ENCODE measurements around the gene TRPC3.
A peak's percentile ranks its signal among the peaks of the same experiment; 100 is the strongest.
"Not testable (repeated sequence)": the region's sequence is repeated elsewhere in the genome, so short reads cannot be mapped to it uniquely, and the experiment has no call there.

The TRPC3 gene

DNA sequence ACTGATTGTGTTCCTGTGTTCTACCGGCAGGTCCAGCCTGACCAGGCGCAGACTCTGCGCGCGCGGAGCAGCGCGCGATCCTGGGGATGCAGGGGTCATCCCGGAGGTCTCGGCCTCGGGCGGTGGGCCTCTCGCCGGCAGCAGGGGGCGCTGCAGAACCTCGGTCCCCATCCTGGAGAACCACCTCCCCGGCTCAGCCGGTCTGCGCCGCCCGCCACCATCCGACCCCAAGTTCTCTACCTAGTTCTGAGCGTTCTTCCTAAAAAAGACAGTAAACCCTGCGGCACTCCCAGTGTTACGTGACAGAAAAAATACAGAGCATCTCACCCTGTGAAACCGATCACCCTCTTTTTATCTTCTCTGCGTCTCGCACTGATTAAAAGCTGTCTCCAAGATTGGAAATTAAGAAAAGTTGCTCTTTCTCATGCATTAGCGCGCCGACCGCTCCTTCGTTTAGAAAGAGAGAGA, 1.6 kb downstream of the TRPC3 start:
- H3K4me1 ChIP-seq (ENCODE audit: control insufficient read depth, insufficient read depth, low read length): peaks cover 4% of the 10 kb centered on the region; the same call in 1 of the 2 replicates
- H3K27ac ChIP-seq (ENCODE audit: low read depth, low read length): no peak overlapping the region
- H3K9ac ChIP-seq (ENCODE audit: low read depth, low read length): 0 out of 2 replicates have a peak overlapping the region, but pooled peaks have one; percentile 32
- no peaks in the 10 kb centered on the region for H3K36me3 ChIP-seq (ENCODE audit: control insufficient read depth, insufficient read depth, low read length)
- no peaks in the 10 kb centered on the region for H3K9me3 ChIP-seq (ENCODE audit: control insufficient read depth, insufficient read depth, low read length)
- peaks cover 73% of the 10 kb centered on the region for H3K27me3 ChIP-seq (ENCODE audit: control insufficient read depth, insufficient read depth, low read length)
- H3K4me3 ChIP-seq (ENCODE audit: low read depth, low read length): peak overlapping the region; percentile 80

GRCh38 chr4:121946644-121947043, 5.2 kb downstream of the TRPC3 start:
- no peaks in the 10 kb centered on the region for H3K4me1 ChIP-seq (ENCODE audit: control insufficient read depth, insufficient read depth, low read length)
- no peaks in the 10 kb centered on the region for H3K36me3 ChIP-seq (ENCODE audit: control insufficient read depth, insufficient read depth, low read length)
- H3K27ac ChIP-seq (ENCODE audit: low read depth, low read length): no peak overlapping the region
- no peak overlapping the region for H3K9ac ChIP-seq (ENCODE audit: low read depth, low read length)
- H3K27me3 ChIP-seq (ENCODE audit: control insufficient read depth, insufficient read depth, low read length): peaks cover 44% of the 10 kb centered on the region
- H3K9me3 ChIP-seq (ENCODE audit: control insufficient read depth, insufficient read depth, low read length): no peaks in the 10 kb centered on the region
- no peak overlapping the region for H3K4me3 ChIP-seq (ENCODE audit: low read depth, low read length)

DNA sequence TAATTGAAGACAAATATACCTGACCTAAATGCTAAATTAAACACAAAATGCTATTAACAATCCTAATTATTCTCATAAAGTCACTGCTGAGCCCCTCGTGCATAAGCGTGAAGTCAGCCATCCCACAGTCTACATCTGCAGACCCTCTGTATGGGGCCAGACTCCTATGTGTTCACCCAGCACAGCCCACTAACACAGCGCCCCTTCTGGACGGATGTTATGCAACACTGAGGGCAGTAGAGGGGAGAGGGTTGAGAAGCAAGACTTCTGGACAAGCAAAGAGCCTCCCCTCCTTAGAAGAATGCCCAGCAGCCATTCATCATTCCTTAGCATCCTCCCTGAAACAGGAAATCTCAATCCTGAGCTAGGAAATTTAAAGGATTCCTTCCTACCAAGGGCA, 7.9 kb downstream of the TRPC3 start:
- no peak overlapping the region for H3K9ac ChIP-seq (ENCODE audit: low read depth, low read length)
- no peak overlapping the region for H3K27ac ChIP-seq (ENCODE audit: low read depth, low read length)
- no peaks in the 10 kb centered on the region for H3K9me3 ChIP-seq (ENCODE audit: control insufficient read depth, insufficient read depth, low read length)
- no peaks in the 10 kb centered on the region for H3K36me3 ChIP-seq (ENCODE audit: control insufficient read depth, insufficient read depth, low read length)
- peaks cover 17% of the 10 kb centered on the region for H3K27me3 ChIP-seq (ENCODE audit: control insufficient read depth, insufficient read depth, low read length)
- no peaks in the 10 kb centered on the region; the same call in 1 of the 2 replicates for H3K4me1 ChIP-seq (ENCODE audit: control insufficient read depth, insufficient read depth, low read length)
- H3K4me3 ChIP-seq (ENCODE audit: low read depth, low read length): no peak overlapping the region

GRCh38 chr4:121939690-121940089, 12.2 kb downstream of the TRPC3 start:
- Histone ChIP-seq H3K4me1 (ENCODE audit: control insufficient read depth, insufficient read depth, low read length) (no peaks in the 10 kb centered on the region; the same call in 1 of the 2 replicates), H3K9ac (ENCODE audit: low read depth, low read length) (no peak overlapping the region), H3K9me3 (ENCODE audit: control insufficient read depth, insufficient read depth, low read length) (no peaks in the 10 kb centered on the region), H3K27me3 (ENCODE audit: control insufficient read depth, insufficient read depth, low read length) (no peaks in the 10 kb centered on the region), H3K4me3 (ENCODE audit: low read depth, low read length) (no peak overlapping the region), H3K36me3 (ENCODE audit: control insufficient read depth, insufficient read depth, low read length) (no peaks in the 10 kb centered on the region), H3K27ac (ENCODE audit: low read depth, low read length) (no peak overlapping the region)

- H3K36me3 ChIP-seq (ENCODE audit: control insufficient read depth, insufficient read depth, low read length): no peaks in the 10 kb centered on the region
- no peaks in the 10 kb centered on the region for H3K27me3 ChIP-seq (ENCODE audit: control insufficient read depth, insufficient read depth, low read length)
- no peak overlapping the region for H3K9ac ChIP-seq (ENCODE audit: low read depth, low read length)
- no peaks in the 10 kb centered on the region for H3K9me3 ChIP-seq (ENCODE audit: control insufficient read depth, insufficient read depth, low read length)
- H3K27ac ChIP-seq (ENCODE audit: low read depth, low read length): no peak overlapping the region
- no peaks in the 10 kb centered on the region; the same call in 1 of the 2 replicates for H3K4me1 ChIP-seq (ENCODE audit: control insufficient read depth, insufficient read depth, low read length)
- H3K4me3 ChIP-seq (ENCODE audit: low read depth, low read length): no peak overlapping the region
Observed at GRCh38 chr4:121938282-121939092, 13.4 kb downstream of the TRPC3 start.

GRCh38 chr4:121936101-121936500, 15.8 kb downstream of the TRPC3 start:
- H3K4me1 ChIP-seq (ENCODE audit: control insufficient read depth, insufficient read depth, low read length): no peaks in the 10 kb centered on the region; the same call in 1 of the 2 replicates
- no peak overlapping the region for H3K4me3 ChIP-seq (ENCODE audit: low read depth, low read length)
- H3K27me3 ChIP-seq (ENCODE audit: control insufficient read depth, insufficient read depth, low read length): no peaks in the 10 kb centered on the region

GRCh38 chr4:121934635-121935034, 17.2 kb downstream of the TRPC3 start:
- no peaks in the 10 kb centered on the region; the same call in 1 of the 2 replicates for H3K4me1 ChIP-seq (ENCODE audit: control insufficient read depth, insufficient read depth, low read length)
- no peaks in the 10 kb centered on the region for H3K9me3 ChIP-seq (ENCODE audit: control insufficient read depth, insufficient read depth, low read length)
- no peaks in the 10 kb centered on the region for H3K36me3 ChIP-seq (ENCODE audit: control insufficient read depth, insufficient read depth, low read length)
- H3K9ac ChIP-seq (ENCODE audit: low read depth, low read length): no peak overlapping the region
- H3K4me3 ChIP-seq (ENCODE audit: low read depth, low read length): no peak overlapping the region
- no peak overlapping the region for H3K27ac ChIP-seq (ENCODE audit: low read depth, low read length)
- H3K27me3 ChIP-seq (ENCODE audit: control insufficient read depth, insufficient read depth, low read length): no peaks in the 10 kb centered on the region

More at GRCh38 chr4:121936101-121936500, 15.8 kb downstream of the TRPC3 start:
- no peaks in the 10 kb centered on the region for H3K36me3 ChIP-seq (ENCODE audit: control insufficient read depth, insufficient read depth, low read length)
- H3K27ac ChIP-seq (ENCODE audit: low read depth, low read length): no peak overlapping the region
- no peaks in the 10 kb centered on the region for H3K9me3 ChIP-seq (ENCODE audit: control insufficient read depth, insufficient read depth, low read length)
- no peak overlapping the region for H3K9ac ChIP-seq (ENCODE audit: low read depth, low read length)

GRCh38 chr4:121932212-121932974, 19.5 kb downstream of the TRPC3 start:
- H3K4me1 ChIP-seq (ENCODE audit: control insufficient read depth, insufficient read depth, low read length): no peaks in the 10 kb centered on the region
- no peaks in the 10 kb centered on the region for H3K36me3 ChIP-seq (ENCODE audit: control insufficient read depth, insufficient read depth, low read length)
- H3K9ac ChIP-seq (ENCODE audit: low read depth, low read length): no peak overlapping the region

DNA sequence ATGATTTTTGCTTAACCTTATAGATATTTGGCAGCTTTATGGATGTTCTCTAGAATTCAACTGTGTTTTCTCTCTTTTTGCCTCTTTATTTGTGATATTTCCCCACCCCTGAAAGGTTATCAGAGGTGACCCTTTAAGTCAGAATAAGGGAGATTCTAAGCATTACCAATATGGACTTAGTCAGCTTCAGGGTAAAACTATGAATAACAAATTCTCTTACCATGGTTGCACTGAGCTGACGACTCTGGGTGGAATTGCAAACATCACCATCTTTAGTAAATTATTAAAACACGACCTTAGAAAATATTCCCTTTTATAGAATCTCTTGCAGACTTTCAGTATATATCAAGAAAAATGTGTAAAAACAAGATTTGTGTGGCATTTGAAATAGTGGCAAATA, 21.6 kb downstream of the TRPC3 start:
- Histone ChIP-seq H3K27me3 (ENCODE audit: control insufficient read depth, insufficient read depth, low read length) (no peaks in the 10 kb centered on the region), H3K36me3 (ENCODE audit: control insufficient read depth, insufficient read depth, low read length) (no peaks in the 10 kb centered on the region), H3K9me3 (ENCODE audit: control insufficient read depth, insufficient read depth, low read length) (no peaks in the 10 kb centered on the region), H3K4me1 (ENCODE audit: control insufficient read depth, insufficient read depth, low read length) (no peaks in the 10 kb centered on the region), H3K9ac (ENCODE audit: low read depth, low read length) (no peak overlapping the region), H3K27ac (ENCODE audit: low read depth, low read length) (no peak overlapping the region), H3K4me3 (ENCODE audit: low read depth, low read length) (no peak overlapping the region)

More at GRCh38 chr4:121932212-121932974, 19.5 kb downstream of the TRPC3 start:
- Histone ChIP-seq H3K27me3 (ENCODE audit: control insufficient read depth, insufficient read depth, low read length) (no peaks in the 10 kb centered on the region), H3K27ac (ENCODE audit: low read depth, low read length) (no peak overlapping the region), H3K9me3 (ENCODE audit: control insufficient read depth, insufficient read depth, low read length) (no peaks in the 10 kb centered on the region), H3K4me3 (ENCODE audit: low read depth, low read length) (no peak overlapping the region)

DNA sequence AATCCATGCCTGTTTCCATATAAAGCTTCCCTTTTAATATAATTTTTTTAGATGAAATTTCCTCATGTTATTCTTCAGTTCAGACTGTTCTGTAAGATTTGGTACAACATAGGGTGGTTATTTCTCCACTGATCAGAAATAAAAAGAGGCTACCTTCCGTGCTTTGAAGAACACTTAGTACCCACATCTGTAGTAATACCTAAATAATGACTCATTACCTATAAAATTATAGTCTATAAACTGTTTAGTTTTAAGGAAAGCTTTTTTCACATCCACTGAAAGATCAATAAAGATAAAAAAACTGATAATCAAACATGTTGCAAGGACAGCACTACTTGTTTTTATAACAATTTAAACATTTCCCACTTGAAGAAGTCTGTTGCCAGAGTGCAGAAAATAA, 23.9 kb downstream of the TRPC3 start:
- Histone ChIP-seq H3K27ac (ENCODE audit: low read depth, low read length) (no peak overlapping the region), H3K36me3 (ENCODE audit: control insufficient read depth, insufficient read depth, low read length) (no peaks in the 10 kb centered on the region), H3K27me3 (ENCODE audit: control insufficient read depth, insufficient read depth, low read length) (no peaks in the 10 kb centered on the region), H3K4me3 (ENCODE audit: low read depth, low read length) (no peak overlapping the region), H3K4me1 (ENCODE audit: control insufficient read depth, insufficient read depth, low read length) (no peaks in the 10 kb centered on the region), H3K9me3 (ENCODE audit: control insufficient read depth, insufficient read depth, low read length) (no peaks in the 10 kb centered on the region), H3K9ac (ENCODE audit: low read depth, low read length) (no peak overlapping the region)

DNA sequence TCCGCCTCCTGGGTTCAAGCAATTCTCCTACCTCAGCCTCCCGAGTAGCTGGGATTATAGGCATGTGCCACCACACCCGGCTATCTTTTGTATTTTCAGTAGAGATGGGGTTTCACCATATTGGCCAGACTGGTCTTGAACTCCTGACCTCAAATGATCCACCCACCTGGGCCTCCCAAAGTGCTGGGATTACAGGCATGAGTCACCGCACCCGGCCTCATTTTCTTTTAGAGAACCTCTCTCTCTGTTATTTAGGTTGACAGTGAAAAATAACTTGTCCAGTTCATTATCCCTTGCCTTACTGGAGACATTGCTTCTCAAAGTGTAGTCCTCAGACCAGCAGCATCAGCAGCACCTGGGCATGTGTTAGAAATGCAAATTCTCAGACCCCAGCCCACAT, 25.4 kb downstream of the TRPC3 start:
- not testable (repeated sequence) for H3K27me3 ChIP-seq (ENCODE audit: control insufficient read depth, insufficient read depth, low read length); H3K4me1 ChIP-seq (ENCODE audit: control insufficient read depth, insufficient read depth, low read length); H3K36me3 ChIP-seq (ENCODE audit: control insufficient read depth, insufficient read depth, low read length); H3K9me3 ChIP-seq (ENCODE audit: control insufficient read depth, insufficient read depth, low read length); H3K4me3 ChIP-seq (ENCODE audit: low read depth, low read length); H3K9ac ChIP-seq (ENCODE audit: low read depth, low read length); H3K27ac ChIP-seq (ENCODE audit: low read depth, low read length)
